IMR-90 (cell line): ENCODE measurements around the gene PDLIM4. TPM values are rescaled to one million over a fixed set of nuclear protein-coding genes. Genes with fewer than 3 reads are reported as not detected.

Source experiments
- ATAC-seq: fragments of 200-7000 bp; cut with Tn5 transposase; 2 replicates; pipeline ENCODE4 v1.9.1; 2020; ENCODE audit warnings: low read depth, mild to moderate bottlenecking, moderate library complexity
- BruUV-seq: library from RNA; stranded (reverse); fragments of 400-500 nt; replicated peaks from 2 replicates; lab custom pipeline; 2021; lab: Mats Ljungman, UMichigan
- CTCF ChIA-PET: fragments of 300-600 bp; formaldehyde crosslinking; extraction: SDS; loops from one replicate; lab custom pipeline; 2021; ENCODE audit warnings: antibody characterized with exemption; lab: Yijun Ruan, JAX
- POLR2A ChIA-PET: fragments of 300-600 bp; sonication (Branson Sonifier 250); formaldehyde crosslinking; loops from one replicate; lab custom pipeline; 2022; ENCODE audit warnings: antibody characterized with exemption; ENCODE audit not compliant: unreplicated experiment; lab: Charles Lee
- DNase-seq: peaks from one replicate; pipeline ENCODE4 v3.0.0; 2013
- H2AFZ ChIP-seq: replicated peaks from 2 replicates; pipeline ENCODE3; 2013; ENCODE audit warnings: low read length, mild to moderate bottlenecking; ENCODE audit not compliant: poor library complexity
- H2AK5ac ChIP-seq: 2 replicates; pipeline ENCODE4 v1.6.1; 2013; ENCODE audit warnings: low read depth, low read length, inconsistent platforms
- H2AK9ac ChIP-seq: replicated peaks from 2 replicates; pipeline ENCODE3; 2013; ENCODE audit warnings: mild to moderate bottlenecking, low read depth, low read length, moderate library complexity; ENCODE audit not compliant: poor library complexity
- H2BK120ac ChIP-seq: 2 replicates; pipeline ENCODE4 v1.6.1; 2013; ENCODE audit warnings: low read depth, low read length, inconsistent platforms
- H2BK15ac ChIP-seq: 3 replicates; pipeline ENCODE4 v1.6.1; 2013; ENCODE audit warnings: low read depth, low read length, inconsistent platforms
- H2BK20ac ChIP-seq: 2 replicates; pipeline ENCODE4 v1.6.1; 2013; ENCODE audit warnings: low read depth, mild to moderate bottlenecking, inconsistent platforms, low read length, moderate library complexity
- H2BK5ac ChIP-seq: 2 replicates; pipeline ENCODE4 v1.6.1; 2013; ENCODE audit warnings: mild to moderate bottlenecking, low read depth, low read length, inconsistent platforms; ENCODE audit not compliant: poor library complexity, severe bottlenecking
- H3K14ac ChIP-seq: replicated peaks from 2 replicates; pipeline ENCODE4 v1.6.1; 2013; ENCODE audit warnings: low read depth, low read length, inconsistent platforms
- H3K18ac ChIP-seq: 2 replicates; pipeline ENCODE4 v1.6.1; 2013; ENCODE audit warnings: low read depth, low read length, control low read depth
- H3K23ac ChIP-seq: 2 replicates; pipeline ENCODE4 v1.6.1; 2013; ENCODE audit warnings: low read depth, low read length, inconsistent platforms
- H3K27ac ChIP-seq: 2 replicates; pipeline ENCODE4 v1.5.1; 2013; ENCODE audit warnings: mild to moderate bottlenecking, control low read depth, low read length; ENCODE audit not compliant: insufficient read depth
- H3K27me3 ChIP-seq: 2 replicates; pipeline ENCODE4 v1.6.1; 2013; ENCODE audit warnings: low read length; ENCODE audit not compliant: control insufficient read depth, insufficient read depth
- H3K36me3 ChIP-seq: 2 replicates; pipeline ENCODE4 v1.6.1; 2013; ENCODE audit warnings: low read length, mixed read lengths; ENCODE audit not compliant: control insufficient read depth, insufficient read depth
- H3K4ac ChIP-seq: 2 replicates; pipeline ENCODE4 v1.6.1; 2013; ENCODE audit warnings: low read depth, low read length, inconsistent platforms
- H3K4me1 ChIP-seq: 2 replicates; pipeline ENCODE4 v1.6.1; 2013; ENCODE audit warnings: low read length, mixed read lengths; ENCODE audit not compliant: control insufficient read depth, insufficient read depth
- H3K4me2 ChIP-seq: 2 replicates; pipeline ENCODE4 v1.6.1; 2013; ENCODE audit warnings: low read depth, mild to moderate bottlenecking, control low read depth, low read length, moderate library complexity
- H3K4me3 ChIP-seq: 2 replicates; pipeline ENCODE4 v1.5.1; 2013; ENCODE audit warnings: low read depth, mild to moderate bottlenecking, control low read depth, low read length, moderate library complexity; ENCODE audit not compliant: insufficient read depth
- H3K56ac ChIP-seq: 2 replicates; pipeline ENCODE4 v1.6.1; 2013; ENCODE audit warnings: low read length, inconsistent platforms; ENCODE audit not compliant: insufficient read depth; ENCODE audit errors: extremely low read depth
- H3K79me1 ChIP-seq, 2 experiments: 2 replicates each; pipeline ENCODE4 v1.6.1; 2013; ENCODE audit warnings: low read length in 2 of 2, inconsistent platforms in 1 of 2, low read depth in 1 of 2
- H3K9ac ChIP-seq: 2 replicates; pipeline ENCODE4 v1.6.1; 2013; ENCODE audit warnings: low read depth, low read length, control low read depth
- H3K9me1 ChIP-seq: 2 replicates; pipeline ENCODE4 v1.6.1; 2013; ENCODE audit warnings: low read length, inconsistent platforms; ENCODE audit not compliant: insufficient read depth
- H3K9me3 ChIP-seq: 2 replicates; pipeline ENCODE4 v1.6.1; 2013; ENCODE audit warnings: low read length; ENCODE audit not compliant: control insufficient read depth, insufficient read depth
- H4K20me1 ChIP-seq: 2 replicates; pipeline ENCODE4 v1.6.1; 2013; ENCODE audit warnings: low read length, inconsistent platforms; ENCODE audit not compliant: insufficient read depth
- H4K5ac ChIP-seq: 2 replicates; pipeline ENCODE4 v1.6.1; 2013; ENCODE audit warnings: mild to moderate bottlenecking, low read depth, low read length, control low read depth
- H4K8ac ChIP-seq, 2 experiments: 2 replicates each; pipeline ENCODE4 v1.6.1; 2013; ENCODE audit warnings: low read depth in 2 of 2, low read length in 2 of 2, control low read depth in 1 of 2, inconsistent platforms in 1 of 2
- H4K91ac ChIP-seq: 2 replicates; pipeline ENCODE4 v1.6.1; 2013; ENCODE audit warnings: low read depth, low read length, inconsistent platforms; ENCODE audit not compliant: insufficient read depth
- CHD1 ChIP-seq: IDR thresholded peaks from 2 replicates; pipeline ENCODE4 v1.6.1; 2012; ENCODE audit warnings: low read depth, low read length, improper control_type of control experiment
- MAZ ChIP-seq: IDR thresholded peaks from 2 replicates; pipeline ENCODE4 v1.6.1; 2012; ENCODE audit warnings: low read depth, mild to moderate bottlenecking, low read length, improper control_type of control experiment, moderate library complexity, borderline replicate concordance
- POLR2A ChIP-seq: IDR thresholded peaks from 2 replicates; pipeline ENCODE4 v1.6.1; 2012; ENCODE audit warnings: mild to moderate bottlenecking, low read depth, low read length
- RAD21 ChIP-seq: IDR thresholded peaks from 2 replicates; pipeline ENCODE4 v1.6.1; 2012; ENCODE audit warnings: low read length, improper control_type of control experiment
- SMC3 ChIP-seq: fragments of 150-350 bp; IDR thresholded peaks from 2 replicates; pipeline ENCODE4 v1.6.1; 2016; ENCODE audit warnings: low read depth, mild to moderate bottlenecking, antibody characterized with exemption, low read length, moderate library complexity
- WGBS, 2 experiments: methylation state at CpG; one replicate each; pipeline versions ENCODE4 v1.1.5 to v1.1.7; 2013; ENCODE audit warnings: missing lambda C conversion rate in 2 of 2; ENCODE audit not compliant: insufficient read length in 1 of 2; ENCODE audit errors: extremely low coverage in 2 of 2; 5-methylcytosine and 5-hydroxymethylcytosine counted together
- dilution Hi-C: fragments of 300-500 bp; cut with HindIII; formaldehyde crosslinking; loops from one replicate; pipeline ENCODE4 v1.14.3; 2018; ENCODE audit warnings: low sequenced_read_pairs; ENCODE audit not compliant: unreplicated experiment
- in situ Hi-C: fragments of 300-500 bp; cut with MboI; formaldehyde crosslinking; loops from 3 replicates; pipeline ENCODE4 v1.14.3; 2019; ENCODE audit warnings: low sequenced_read_pairs, inconsistent platforms, mixed read lengths
- intact Hi-C: fragments of 100-400 bp; cut with micrococcal nuclease; formaldehyde crosslinking; loops from 2 replicates; pipeline ENCODE4 v1.10.0; 2022
- polyA plus RNA-seq, 3 experiments: library from polyadenylated mRNA; depleted of rRNA; stranded (reverse); fragments of >200 nt; gene quantifications; 2 replicates each; pipeline ENCODE4 v1.2.3, GENCODE V29; 2012; ENCODE audit warnings: low replicate concordance in 1 of 3
- total RNA-seq: library from RNA; depleted of rRNA; stranded (reverse); fragments of >200 nt; gene quantifications from 2 replicates; pipeline ENCODE4 v1.2.3, GENCODE V29; 2012

Gene PDLIM4
- total and polyA plus RNA-seq, 2 of the 4 experiments (the other 2 are of a cell fraction), result 61.1 to 214 TPM

GRCh38 chr5:132243366-132243977, 14.0 kb upstream of the PDLIM4 start:
- dilution Hi-C loops, result no loop called here
- WGBS, 2 experiments, result 50% methylated on average over 1 of the region's 3 CpGs; no CpG with 5 or more reads in 1 of the 2 experiments
- no peak overlapping the region for H3K27ac ChIP-seq
- no peak overlapping the region for H4K5ac ChIP-seq
- no peak for DNase-seq
- H3K79me1 ChIP-seq, result no peaks in the 10 kb centered on the region
- no peak overlapping the region for H3K23ac ChIP-seq
- H3K36me3 ChIP-seq, result no peaks in the 10 kb centered on the region
- H3K4me2 ChIP-seq, result no peak overlapping the region
- no peak overlapping the region for H3K9ac ChIP-seq
- H2BK15ac ChIP-seq, result no peak overlapping the region
- TF ChIP-seq CHD1 (no peak), RAD21 (no peak), MAZ (no peak), SMC3 (no peak), POLR2A (no peak)
- no peak for ATAC-seq
- BruUV-seq, result no TSS peak
- no peaks in the 10 kb centered on the region for H3K4me1 ChIP-seq
- H4K91ac ChIP-seq, result no peak overlapping the region
- no peaks in the 10 kb centered on the region for H4K20me1 ChIP-seq
- no peak overlapping the region for H2BK120ac ChIP-seq
- 0 out of 2 replicates have a peak, but pooled peaks cover 1% of the 10 kb centered on the region for H3K9me1 ChIP-seq
- no peak overlapping the region for H3K18ac ChIP-seq
- intact Hi-C loops, result loop anchor here (5.0 kb wide), 1 partner anchor 124 kb away; the partner anchor contains the start of gene SLC22A5
- H2BK20ac ChIP-seq, result no peak overlapping the region
- H3K27me3 ChIP-seq, result no peaks in the 10 kb centered on the region; the same call in 1 of the 2 replicates
- no peak overlapping the region for H3K4me3 ChIP-seq
- no peak overlapping the region for H2AFZ ChIP-seq
- in situ Hi-C loops, result no loop called here
- CTCF ChIA-PET, result interaction anchor here (0.6 kb wide), 1 partner anchor 26 kb away, joined by 4 read pairs; no protein-coding TSS in a partner anchor
- H3K4ac ChIP-seq, result no peak overlapping the region
- H2AK9ac ChIP-seq, result no peak overlapping the region
- no peak overlapping the region for H3K14ac ChIP-seq
- H2AK5ac ChIP-seq, result no peak overlapping the region
- H4K8ac ChIP-seq, result no peak overlapping the region
- no peak overlapping the region for H3K56ac ChIP-seq
- peaks cover 14% of the 10 kb centered on the region for H3K9me3 ChIP-seq
- H2BK5ac ChIP-seq, result no peak overlapping the region
- POLR2A ChIA-PET, result no interaction called here
